GM15510 (cell line): ENCODE measurements around the gene KLHL17.

Experiments
- POLR2A ChIP-seq: IDR thresholded peaks from 3 replicates; pipeline ENCODE4 v1.6.1; 2011; ENCODE audit warnings: borderline replicate concordance; ENCODE audit not compliant: insufficient read length; ENCODE audit errors: extremely low read depth

KLHL17 gene

DNA sequence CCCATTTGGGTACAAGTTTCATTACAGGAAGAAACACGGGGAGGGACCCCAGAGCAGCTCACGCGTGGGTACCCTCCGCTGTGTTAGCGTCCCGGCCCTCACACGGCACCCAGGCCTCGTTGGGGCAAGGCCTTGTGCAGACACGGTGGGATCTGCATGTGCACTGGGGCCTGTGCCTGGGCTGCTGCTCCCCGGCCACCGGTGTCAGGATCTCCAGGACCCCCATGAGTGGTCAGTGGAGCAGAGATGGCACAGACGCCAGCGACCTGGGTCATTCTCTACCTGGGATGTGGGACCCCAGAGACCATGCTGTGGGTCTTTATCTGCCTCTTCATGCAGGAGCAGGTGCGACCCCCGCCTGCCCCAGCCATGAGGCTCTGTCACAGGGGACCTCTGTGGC is 42.0 kb upstream of the KLHL17 start:
- no peak for TF ChIP-seq POLR2A

DNA sequence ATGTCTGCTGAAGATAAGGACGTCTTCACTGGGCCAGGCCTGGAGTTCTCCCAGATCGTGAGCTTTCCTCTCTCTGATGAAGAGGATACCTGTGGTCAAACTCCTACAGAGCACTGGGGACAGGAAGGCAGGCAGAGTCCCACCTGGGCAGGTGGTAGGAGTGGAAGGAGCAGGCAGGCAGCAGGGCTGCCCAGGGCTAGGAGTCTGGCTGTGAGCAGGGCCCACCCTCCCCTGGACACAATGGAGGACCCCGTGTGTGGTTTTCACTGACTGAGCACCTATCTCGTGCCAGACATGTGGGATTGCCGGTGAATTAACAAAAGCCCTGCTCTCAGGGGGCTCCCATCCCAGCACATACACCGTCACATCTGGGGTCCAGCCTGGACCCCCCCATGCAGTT is 41.5 kb upstream of the KLHL17 start:
- no peak for TF ChIP-seq POLR2A

DNA sequence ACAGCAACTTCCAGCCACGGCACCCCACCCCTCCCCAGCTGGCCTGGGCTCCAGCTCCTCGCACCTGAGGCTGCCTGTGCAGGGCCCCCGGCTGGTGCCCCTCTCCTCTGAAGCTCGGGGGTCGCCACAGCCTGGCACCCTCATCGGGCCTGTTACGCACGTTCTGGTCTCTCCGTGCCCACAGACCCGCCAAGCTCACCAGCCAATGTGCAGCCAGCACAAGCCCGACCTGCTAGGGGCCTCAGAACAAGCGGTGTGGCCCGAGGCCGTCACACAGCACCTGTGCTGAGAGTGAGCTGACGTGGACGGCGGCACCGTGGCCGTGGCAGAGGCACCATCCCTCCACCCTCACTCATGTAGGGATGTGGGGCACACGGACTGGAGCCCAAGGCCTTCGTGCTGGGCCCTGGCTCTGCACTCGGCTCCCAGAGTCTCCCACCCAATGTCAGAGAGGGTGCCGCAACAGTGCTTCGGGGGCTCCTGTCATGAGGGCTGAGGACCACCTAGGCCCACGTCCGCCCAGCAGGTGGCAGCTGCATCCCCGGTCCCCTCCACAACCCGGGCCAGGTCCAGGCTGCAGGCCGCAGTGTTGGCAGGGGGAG is 41.0 kb upstream of the KLHL17 start:
- TF ChIP-seq POLR2A: no peak

DNA sequence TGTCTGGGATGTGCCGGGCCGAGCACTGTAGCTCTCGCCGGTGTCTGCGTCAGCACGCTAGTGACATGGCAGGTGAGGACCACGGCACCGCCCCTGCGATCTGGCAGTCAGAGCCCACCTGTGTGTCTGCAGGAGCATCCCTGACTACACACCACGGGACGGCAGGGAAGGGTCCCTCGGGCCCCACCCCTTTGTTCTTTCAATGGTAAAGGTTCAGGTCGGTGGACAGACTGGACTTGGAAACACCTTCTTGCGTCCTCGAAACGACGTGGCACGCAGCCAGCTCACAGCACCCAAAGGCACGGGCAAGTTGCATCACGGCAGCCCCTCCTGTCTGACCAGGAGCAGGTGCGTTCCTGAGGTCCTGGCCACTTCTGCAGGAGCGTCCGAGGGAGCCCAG is 40.4 kb upstream of the KLHL17 start:
- no peak for TF ChIP-seq POLR2A

DNA sequence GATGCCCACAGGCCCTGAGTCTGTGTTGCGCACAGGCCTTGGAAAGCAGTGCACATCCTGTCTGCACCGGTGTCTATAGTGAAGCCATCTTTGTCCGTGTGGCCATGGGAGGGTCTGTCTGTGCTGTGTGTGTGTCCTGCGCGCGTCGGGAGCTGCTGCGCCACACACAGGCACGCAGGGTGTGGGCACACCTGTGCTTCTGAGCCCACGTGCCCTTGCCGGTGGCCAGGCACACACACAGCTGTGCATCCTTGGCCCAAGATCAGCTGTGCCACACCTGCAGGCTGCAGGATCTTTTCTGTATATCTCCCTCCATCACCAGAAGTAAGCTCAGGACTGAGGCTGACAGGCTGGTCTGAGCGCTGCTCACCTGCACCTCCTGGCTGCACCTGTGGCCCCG is 39.9 kb upstream of the KLHL17 start:
- TF ChIP-seq POLR2A: no peak

DNA sequence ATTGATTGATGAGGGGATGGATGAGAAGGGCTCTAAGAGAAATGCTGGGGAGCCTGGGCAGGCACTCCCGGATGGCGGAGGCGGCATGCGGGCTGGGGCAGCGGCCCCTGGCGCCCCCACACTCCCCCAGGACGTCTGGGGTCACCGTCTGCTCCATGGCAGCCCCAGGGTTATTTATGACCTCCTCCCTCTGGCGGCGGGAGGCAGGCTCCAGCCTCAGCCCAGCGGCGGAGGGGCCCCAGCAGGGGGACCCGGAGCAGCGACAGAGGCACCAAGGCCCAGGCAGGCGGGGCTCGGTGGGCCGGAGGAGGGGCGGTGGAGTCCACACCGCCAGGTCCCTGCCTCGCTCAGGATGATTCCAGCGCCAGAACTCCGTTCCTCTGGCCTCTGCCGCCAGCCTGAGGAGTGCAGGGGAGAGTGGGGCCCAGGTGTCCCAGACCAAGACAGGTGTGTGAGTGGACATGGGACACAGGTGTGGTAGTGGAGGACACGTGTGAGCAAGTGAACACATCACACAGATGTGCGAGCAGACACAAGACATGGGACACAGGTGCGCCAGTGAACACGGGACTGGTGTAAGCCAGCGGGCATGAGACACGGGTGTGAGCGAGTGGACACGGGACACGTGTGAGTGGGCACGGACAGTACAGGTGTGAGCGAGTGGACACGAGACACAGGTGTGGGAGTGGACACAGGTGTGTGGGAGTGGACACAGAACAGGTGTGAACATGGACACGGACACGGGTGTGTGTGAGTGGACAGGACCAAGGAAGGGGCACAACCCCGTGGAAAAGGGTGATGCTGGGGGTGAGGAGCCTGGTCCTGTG is 39.2 kb upstream of the KLHL17 start:
- no peak for TF ChIP-seq POLR2A

DNA sequence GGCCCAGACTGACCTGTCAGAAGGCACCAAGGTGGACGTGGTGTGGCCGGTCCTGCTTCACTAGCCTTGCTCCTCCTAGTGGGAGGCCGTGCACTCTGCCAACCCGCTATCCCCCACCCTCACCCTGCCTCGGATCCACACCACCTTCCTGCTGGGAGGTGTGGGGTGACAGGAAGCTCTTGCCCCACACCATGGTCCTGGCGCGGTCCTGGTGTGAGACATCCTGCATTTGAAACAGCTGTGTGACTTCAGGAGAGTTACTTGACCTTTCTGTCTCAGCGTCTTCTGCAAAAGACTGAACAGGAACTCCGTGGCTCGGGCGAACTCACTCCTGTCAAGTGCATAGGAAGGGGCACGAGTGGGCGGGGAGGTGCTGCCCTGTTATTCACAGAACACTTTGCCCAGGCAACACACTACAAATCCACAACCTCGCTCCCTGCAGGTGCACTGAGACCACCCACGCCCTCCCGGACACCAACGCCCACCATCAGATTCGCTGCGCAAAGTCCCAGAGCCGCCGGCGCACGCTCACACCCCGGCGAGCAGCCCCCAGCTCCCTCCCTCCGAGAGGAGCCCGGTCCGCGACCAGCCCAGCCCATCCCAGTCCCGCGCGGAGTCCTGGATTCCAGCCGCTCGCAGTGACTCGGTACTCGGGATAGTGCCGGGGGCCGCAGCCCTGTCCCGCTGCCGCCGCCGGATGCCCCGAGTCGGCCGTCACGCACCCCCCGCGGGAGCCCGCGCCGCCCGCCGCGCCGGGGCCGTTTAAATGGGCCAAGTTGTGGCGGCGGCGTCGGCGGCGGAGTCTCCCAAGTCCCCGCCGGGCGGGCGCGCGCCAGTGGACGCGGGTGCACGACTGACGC is 37.0 kb upstream of the KLHL17 start, which contains the start of gene SAMD11:
Gene SAMD11 (plus strand): TSS at position 793 of the 860 bp plus-strand sequence. CDS start 509 bp downstream, outside the sequence.
- TF ChIP-seq POLR2A: no peak

DNA sequence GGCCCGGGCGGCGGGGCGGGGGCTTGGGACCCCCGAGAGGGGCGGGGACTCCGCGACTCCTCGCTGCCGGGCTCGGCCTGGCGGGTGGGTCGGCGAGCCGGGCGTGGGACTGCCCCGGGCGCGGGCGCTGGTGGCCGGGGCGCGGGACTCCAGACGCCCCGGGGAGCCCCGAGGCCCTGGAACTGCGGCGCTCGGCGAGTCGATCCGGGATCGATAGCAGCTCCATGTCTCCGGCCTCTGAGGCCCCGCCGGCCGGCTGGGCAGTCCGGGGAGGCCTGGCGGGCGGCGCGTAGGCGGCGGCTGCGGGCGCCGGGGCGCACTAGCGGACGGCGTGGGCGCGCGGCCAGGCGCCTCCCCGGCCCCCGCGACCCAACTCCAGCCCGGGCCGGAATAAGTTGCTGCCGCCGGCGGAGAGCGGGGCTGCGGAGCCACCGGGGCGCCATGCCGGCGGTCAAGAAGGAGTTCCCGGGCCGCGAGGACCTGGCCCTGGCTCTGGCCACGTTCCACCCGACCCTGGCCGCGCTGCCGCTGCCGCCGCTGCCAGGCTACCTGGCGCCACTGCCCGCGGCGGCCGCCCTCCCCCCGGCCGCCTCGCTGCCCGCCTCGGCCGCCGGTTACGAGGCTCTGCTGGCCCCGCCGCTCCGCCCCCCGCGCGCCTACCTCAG is 36.3 kb upstream of the KLHL17 start:
- TF ChIP-seq POLR2A: no peak

DNA sequence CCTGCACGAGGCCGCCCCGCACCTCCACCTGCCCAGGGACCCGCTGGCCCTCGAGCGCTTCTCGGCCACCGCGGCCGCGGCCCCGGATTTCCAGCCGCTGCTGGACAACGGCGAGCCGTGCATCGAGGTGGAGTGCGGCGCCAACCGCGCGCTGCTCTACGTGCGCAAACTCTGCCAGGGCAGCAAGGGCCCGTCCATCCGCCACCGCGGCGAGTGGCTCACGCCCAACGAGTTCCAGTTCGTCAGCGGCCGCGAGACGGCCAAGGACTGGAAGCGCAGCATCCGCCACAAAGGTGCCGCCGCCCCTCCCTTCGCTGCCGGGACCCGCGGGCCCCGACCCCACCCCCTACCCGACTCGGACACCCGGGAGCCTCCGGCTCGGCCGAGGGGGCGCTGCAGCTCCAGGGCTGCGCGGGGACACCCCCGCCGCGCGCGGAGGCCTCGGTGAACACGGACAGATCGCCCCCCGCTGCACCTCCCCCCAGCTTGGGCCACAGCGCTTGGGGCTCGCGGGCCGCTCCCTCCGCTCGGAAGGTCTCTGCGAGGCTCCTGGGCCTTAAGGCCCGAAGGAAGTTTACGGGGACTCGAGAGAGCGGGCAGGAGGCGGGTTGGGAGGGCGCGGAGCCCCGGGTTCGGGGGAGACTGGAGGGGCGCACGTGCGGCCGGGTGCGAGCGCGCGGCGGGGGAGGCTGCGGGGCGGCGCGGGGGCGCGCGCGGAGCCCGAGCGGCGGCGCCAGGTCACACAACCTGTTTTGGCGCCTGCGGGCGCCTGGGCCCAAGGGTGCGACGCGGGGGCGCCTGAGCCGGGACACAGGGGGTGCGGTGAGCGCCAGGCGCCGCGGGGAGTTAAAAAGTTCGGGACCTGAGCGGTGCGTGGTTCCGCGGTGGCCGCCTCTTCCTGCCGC is 35.5 kb upstream of the KLHL17 start:
- no peak for TF ChIP-seq POLR2A

DNA sequence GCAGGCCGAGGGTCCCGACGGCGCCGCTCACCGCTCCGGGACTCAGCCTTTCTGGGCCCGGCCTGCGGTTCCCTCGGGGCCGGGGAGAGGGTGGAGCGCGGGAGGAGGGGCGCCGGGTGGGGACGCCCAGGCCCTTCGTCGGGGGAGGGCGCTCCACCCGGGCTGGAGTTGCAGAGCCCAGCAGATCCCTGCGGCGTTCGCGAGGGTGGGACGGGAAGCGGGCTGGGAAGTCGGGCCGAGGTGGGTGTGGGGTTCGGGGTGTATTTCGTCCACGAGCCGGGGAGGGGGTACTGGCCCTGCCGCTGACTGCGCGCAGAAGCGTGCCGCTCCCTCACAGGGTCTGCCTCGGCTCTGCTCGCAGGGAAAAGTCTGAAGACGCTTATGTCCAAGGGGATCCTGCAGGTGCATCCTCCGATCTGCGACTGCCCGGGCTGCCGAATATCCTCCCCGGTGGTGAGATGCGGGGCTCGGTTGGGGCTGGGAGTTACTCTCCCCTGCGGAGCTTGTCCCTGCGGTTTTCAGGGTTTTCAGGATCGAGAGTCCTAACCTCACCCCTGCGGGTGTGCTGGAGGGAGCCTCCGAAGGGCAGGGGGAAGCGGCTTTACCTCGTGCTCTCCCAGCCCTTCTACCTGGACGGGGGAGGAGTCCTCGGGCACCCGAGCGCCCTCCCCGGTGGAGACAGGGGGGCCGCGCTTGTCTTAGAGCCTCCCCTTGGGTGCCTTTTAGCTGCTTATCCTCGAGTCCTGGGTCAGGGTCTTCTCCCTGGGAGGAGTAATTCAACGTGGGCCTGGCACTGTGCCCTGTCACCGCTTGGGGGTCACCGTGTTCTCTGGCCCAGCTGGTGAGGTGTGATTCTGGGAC is 34.6 kb upstream of the KLHL17 start:
- TF ChIP-seq POLR2A: no peak

DNA sequence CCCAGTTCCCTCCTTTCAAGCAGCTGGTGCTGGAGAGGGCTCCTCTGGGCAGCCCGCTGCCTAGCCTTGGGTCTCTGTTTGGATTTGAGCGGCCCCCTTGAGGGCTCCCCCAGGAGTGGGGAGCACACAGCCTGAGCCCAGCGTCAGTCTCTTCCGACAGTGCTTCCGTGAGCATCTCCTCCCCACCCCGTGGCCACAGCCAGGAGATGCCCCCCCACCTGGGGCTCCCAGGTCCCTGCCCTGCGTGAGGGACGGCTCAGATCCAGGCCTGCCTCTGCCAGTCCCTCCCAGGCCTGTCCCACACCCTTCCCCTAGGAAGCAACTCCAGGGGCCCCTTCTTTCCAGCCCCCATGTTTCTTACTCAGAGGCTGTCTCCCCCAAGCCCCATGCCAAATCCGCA is 33.1 kb upstream of the KLHL17 start:
- TF ChIP-seq POLR2A: no peak

DNA sequence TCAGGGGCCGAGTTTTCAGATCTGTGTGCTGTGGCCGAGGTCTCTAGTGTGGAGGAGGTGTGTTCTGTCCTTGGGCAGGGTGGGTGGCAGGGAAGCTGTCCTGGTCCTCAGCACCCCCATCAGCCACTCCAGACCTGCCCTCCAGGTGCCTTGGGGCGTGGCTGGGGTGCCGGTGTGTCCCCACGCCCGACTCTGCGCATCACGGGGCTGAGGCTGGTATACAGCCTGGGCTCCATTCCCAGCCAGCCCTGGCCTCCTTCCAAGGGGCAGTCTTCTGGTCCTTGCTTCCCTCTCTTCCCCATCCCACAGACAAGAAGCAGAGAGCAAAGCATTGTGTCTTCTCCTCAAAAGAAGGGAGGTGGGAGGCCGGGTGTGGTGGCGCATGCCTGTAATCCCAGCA is 32.6 kb upstream of the KLHL17 start:
- TF ChIP-seq POLR2A: no peak
